ENCODE results near the gene GNG7. TPM values are rescaled to one million over a fixed set of nuclear protein-coding genes. Genes with fewer than 3 reads are reported as not detected.
"Not testable (repeated sequence)": the region's sequence is repeated elsewhere in the genome, so short reads cannot be mapped to it uniquely, and the experiment has no call there.

GNG7 gene
- total RNA-seq, 1 donor from 2014 or later, result 0.68 TPM

GRCh38 chr19:2713170-2713569 lies 10.7 kb upstream of the GNG7 start:
- not testable (repeated sequence) for ATAC-seq

GRCh38 chr19:2711875-2712205 lies 9.3 kb upstream of the GNG7 start:
- ATAC-seq, result no peak

- ATAC-seq, result peak; percentile 56
Observed at GRCh38 chr19:2711172-2711874, 8.8 kb upstream of the GNG7 start.

GRCh38 chr19:2706251-2706650 lies 3.8 kb upstream of the GNG7 start:
- ATAC-seq, result no peak

- ATAC-seq, result no peak
Observed at GRCh38 chr19:2703691-2704216, 1.3 kb upstream of the GNG7 start.

GRCh38 chr19:2703077-2703437 lies 563 bp upstream of the GNG7 start:
- ATAC-seq, result no peak

- ATAC-seq, result no peak
Observed at GRCh38 chr19:2701361-2702169, 929 bp downstream of the GNG7 start.

- ATAC-seq, result no peak
Observed at GRCh38 chr19:2700660-2701360, 1.7 kb downstream of the GNG7 start.

GRCh38 chr19:2699413-2700140 lies 2.9 kb downstream of the GNG7 start:
- no peak for ATAC-seq

- ATAC-seq, result no peak
Observed at GRCh38 chr19:2694196-2694595, 8.3 kb downstream of the GNG7 start.

GRCh38 chr19:2693492-2694160 lies 8.9 kb downstream of the GNG7 start:
- no peak for ATAC-seq

GRCh38 chr19:2691951-2692350 lies 10.5 kb downstream of the GNG7 start:
- ATAC-seq, result no peak

- ATAC-seq, result no peak
Observed at GRCh38 chr19:2690856-2691255, 11.6 kb downstream of the GNG7 start.

- no peak for ATAC-seq
Observed at GRCh38 chr19:2686360-2686759, 16.1 kb downstream of the GNG7 start.

- ATAC-seq, result no peak
Observed at GRCh38 chr19:2685204-2685704, 17.2 kb downstream of the GNG7 start.

GRCh38 chr19:2683430-2684003 lies 19.0 kb downstream of the GNG7 start:
- ATAC-seq, result no peak

GRCh38 chr19:2680808-2681207 lies 21.7 kb downstream of the GNG7 start:
- peak; percentile 42 for ATAC-seq

- ATAC-seq, result no peak
Observed at GRCh38 chr19:2679439-2679838, 23.1 kb downstream of the GNG7 start.

GRCh38 chr19:2678948-2679347 lies 23.5 kb downstream of the GNG7 start:
- not testable (repeated sequence) for ATAC-seq

- ATAC-seq, result peak; percentile 59
Observed at GRCh38 chr19:2678044-2678671, 24.3 kb downstream of the GNG7 start.

- no peak for ATAC-seq
Observed at GRCh38 chr19:2676823-2677222, 25.7 kb downstream of the GNG7 start.
